Fibroblast of the conjunctiva (primary cell): ENCODE data around the gene MCM8.
"Not testable (repeated sequence)": the region's sequence is repeated elsewhere in the genome, so short reads cannot be mapped to it uniquely, and the experiment has no call there.

ENCODE experiments used
- DNase-seq: peaks from one replicate; pipeline ENCODE4 v3.0.0-alpha.2; 2010; ENCODE audit warnings: low read depth

The MCM8 gene

DNA sequence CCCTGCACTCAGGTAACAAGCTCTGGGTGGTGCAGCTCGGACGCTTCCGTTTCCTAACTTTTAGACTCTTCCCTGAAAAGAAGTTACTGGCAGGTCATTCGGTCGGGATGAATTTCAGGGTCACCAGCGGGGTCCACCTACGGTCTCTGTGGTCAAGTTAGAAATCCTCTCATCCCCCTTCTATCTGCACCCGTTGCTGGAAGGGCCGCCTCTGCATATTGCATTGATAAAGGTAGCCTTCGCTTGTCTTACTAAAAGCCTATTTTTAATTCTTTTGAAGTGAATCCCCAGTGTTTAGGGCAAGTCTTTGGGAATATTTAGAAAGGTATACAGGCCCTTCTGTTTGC is 56.1 kb downstream of the MCM8 start:
- DNase-seq = no peak

DNA sequence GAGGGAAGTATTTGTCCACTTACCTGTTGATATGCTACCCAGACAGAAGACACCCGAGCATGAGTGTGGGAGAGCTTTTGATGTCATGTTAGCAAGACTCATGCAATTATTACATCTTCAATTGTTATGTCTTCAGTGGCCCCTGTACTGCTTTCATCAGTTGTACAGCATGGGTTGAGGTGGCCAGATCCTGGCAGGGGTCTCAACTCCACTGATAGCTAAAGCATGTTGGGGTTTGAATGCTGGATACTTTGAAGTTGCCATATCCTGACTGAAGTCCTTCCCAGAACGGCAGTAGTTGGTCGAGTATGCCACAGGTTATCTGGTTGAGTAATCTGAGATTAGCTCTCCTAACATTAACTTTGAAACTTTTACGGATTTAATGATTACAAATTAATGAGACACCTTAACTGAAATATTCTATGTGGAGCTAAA is 56.7 kb downstream of the MCM8 start:
- DNase-seq = no peak

DNA sequence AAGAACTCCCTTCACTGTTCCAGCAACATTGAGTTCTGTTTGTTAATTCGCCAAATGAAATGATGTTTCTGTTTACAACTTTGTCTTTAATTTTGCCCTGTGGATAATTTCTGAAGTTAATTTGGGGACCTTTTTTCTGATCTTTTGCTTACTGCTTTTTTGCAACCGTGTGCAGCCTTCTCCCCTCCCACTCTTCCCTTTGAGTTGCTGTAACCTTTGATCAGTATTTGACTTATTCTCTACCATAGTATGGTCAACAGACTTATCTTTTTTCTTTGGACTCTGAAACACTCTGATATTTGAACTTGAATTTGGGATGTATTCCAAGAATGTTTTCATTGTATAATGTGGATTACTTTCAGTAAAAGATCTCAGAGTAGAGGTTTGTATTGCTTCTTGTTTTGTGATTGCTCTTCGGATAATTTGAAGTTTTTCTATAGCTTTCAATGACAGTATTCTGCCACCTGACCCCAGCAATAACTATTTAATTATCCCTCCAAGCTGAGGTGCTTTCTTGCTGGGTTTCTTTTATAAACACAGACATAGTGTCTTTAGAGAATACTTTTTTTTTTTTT is 57.2 kb downstream of the MCM8 start:
- DNase-seq = no peak

DNA sequence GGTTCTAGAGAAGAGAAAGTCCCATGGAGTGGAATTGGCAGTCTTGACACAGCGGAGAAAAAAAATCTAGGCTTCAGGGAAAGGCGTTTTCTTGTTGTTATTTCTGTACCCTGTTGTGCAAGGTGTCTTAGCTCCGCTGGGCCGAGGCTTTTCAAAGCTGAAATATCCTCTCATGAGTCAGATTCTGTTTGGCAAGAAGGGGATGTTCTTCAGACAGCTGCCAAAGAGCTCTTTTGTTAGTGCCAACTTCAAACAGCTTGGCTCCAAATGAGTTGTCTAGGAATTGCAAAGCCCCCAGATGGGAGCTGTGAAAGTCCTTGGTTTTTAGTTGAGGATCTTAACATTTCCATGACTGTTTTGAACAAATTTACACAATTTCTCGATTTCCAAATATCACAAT is 57.8 kb downstream of the MCM8 start:
- DNase-seq = peak; percentile 95

DNA sequence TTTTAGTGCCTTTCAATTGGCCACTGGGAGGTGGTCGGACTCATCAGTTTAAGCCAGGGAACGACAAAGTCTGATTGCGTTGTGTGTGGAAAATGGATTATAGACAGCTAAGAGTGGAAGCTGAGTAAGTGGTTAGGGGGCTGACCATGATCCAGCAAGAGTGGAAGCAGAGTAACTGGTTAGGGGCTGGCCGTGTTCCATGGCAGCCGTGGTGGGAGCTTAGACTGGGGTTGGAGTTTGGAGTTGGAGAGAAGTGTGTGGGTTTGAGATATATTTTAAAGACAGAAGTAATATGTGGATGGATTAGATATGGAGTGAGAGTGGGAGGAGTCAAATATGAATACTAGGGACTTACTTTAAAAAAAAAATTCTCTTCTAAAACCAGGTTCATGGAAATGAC is 61.7 kb downstream of the MCM8 start:
- no peak for DNase-seq

DNA sequence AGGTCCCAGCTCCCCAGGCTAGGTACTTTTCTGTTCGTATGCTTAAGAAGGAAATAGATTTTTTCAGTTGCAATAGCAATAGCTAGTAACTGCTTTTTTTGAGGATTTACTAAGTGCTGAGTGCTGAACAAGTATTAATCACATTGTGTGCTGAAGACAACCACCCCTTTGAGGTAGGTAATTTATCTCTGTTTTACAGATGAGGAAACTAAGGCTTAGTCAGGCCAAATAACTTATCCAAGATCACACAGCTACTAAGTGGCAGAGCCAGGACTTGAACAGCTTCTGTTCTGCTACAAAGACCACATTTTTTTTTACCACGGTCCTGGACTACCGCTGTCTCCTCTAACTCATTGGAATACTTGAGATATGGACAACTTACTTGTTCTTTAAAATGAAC is 63.6 kb downstream of the MCM8 start:
- DNase-seq = no peak

DNA sequence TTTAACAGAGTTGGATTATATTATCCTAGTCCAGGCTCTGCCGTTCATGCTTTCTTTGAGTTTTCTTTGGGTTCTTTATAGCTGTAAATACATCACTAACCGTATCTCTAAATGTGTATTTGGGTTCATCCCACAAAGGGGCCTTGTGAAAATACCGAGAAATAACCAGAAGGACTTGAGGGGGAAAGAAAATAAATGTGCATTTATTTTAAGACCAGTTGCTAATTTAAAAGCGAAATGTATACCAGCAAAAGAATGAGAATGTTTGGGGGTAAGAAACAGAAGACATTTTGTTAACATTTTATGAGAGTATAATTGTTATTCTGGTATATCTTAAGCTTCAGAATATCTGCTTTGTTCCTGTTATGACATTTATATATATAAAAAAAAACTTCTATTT is 64.5 kb downstream of the MCM8 start:
- no peak for DNase-seq

DNA sequence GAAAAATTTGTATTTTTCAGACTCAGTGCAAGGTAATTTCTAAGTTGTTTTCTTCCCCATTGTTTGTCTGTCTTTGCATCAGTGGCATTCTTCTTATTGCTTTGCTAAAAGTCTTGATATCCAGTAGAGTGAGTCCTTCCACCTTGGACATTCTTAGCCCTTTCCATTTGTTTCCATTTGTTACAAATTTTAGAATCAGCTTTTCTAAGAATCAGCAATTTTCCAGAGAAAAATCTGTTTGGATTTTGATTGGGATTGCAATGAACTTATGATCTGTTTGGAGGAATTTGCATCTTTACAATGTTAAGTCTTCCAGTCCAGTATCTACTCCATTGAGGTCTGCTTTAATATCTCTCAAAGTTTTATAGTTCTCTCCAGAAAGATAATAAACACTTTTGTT is 67.0 kb downstream of the MCM8 start:
- no peak for DNase-seq

DNA sequence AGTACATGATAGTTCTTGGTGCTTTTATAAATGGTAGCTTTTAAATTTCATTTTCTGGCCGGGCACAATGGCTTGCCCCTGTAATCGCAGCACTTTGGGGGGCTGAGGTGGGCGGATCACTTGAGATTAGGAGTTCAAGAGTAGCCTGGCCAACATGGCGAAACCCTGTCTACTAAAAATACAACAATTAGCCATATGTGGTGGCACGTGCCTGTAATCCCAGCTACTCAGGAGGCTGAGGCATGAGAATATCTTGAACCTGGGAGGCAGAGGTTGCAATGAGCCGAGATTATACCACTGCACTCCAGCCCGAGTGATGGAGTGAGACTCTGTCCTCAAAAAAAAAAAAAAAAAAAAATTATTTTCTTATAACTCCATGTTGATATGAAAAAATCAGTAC is 67.4 kb downstream of the MCM8 start:
- DNase-seq = no peak

DNA sequence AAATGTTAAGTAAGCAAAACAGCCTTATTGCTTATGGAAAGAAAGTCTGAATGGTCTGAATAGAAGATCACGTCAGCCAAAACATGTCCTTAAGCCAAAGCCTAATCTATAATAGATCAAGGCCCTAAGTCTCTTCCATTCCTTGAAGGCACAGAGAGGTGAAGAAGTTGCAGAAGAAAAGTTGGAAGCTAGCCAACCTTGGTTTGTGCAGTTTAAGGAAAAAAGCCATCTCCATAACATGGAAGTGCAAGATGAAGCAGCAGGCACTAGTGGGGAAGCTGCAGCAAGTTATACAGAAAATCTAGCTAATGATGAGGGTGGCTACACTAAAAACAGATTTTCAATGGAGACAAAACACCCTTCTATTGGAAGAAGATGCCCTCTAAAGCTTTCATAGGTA is 74.3 kb downstream of the MCM8 start:
- DNase-seq = no peak

DNA sequence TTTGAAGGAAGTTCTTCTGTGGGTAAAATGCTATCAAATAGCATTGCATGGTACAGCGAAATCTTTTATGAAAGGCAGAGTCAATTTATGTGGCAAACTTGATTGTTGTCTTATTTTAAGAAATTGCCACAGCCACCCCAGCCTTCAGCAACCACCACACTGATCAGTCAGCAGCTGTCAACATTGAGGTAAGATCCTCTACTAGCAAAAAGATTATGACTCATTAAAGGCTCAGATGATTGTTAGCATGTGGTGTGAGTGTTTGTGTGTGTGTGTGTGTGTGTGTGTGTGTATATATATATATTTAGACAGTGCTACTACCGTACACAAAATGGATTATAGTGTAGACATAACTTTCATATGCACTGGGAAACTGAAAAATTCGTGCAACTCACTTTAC is 75.6 kb downstream of the MCM8 start:
- DNase-seq = no peak

DNA sequence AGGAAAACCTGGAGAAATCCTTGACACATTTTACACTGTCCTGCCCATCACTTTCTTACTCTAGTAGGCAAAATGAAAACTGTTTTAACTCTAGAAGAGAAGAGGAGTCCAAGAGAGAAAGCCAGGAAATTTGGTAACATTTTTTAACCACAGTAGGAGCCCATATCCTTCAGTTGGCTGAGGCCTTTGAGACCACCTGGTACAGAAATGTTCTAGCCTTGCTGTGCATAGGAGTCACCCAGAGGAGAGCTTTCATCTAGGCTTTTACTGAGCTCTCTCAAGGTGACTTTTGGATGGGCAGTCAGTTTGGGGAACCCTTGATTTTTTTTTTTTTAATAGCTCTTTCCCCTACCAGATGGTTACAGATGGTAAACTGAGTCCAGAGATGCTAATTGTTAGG is 78.4 kb downstream of the MCM8 start:
- no peak for DNase-seq

DNA sequence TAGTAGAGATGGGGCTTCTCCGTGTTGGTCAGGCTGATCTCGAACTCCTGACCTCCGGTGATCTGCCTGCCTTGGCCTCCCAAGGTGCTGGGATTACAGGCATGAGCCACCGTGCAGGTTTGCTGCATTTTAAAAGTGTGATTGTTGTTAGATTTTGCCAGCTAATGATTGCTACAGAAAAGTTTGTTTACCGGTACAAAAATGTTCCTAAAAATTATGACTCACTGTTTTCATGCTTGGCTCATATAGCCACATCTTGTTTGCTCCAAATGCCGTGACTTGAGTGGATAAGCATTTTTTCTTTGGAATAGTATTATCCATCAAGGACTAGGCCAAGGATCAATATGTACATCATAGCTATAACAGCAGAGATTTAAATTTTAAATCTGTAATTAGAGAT is 79.1 kb downstream of the MCM8 start:
- DNase-seq = no peak

DNA sequence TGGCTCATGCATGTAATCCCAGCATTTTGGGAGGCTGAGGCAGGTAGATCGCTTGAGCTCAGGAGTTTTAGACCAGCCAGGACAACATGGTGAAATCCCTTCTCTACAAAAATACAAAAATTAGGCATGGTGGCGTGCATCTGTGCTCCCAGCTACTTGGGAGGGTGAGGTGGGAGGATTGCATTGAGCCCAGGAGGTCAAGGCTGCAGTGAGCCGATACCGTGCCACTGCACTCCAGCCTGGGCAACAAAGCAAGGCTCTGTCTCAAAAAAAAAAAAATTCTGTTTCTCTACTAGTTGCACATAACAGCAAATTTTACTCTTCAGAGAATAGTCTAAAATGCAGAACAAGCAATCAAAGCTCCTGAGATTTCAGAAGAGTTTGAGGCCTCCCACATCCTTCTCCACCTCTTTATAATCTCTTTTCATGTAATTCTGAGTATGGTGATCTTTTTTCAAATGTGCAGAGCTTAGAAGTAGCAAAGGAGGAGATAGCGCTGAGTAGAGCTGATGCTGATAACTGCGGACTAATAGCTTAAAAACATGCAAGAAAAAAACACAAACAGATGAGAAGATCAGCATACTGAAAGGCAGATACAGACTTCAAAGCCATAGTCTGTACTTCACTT is 80.1 kb downstream of the MCM8 start:
- no peak for DNase-seq

DNA sequence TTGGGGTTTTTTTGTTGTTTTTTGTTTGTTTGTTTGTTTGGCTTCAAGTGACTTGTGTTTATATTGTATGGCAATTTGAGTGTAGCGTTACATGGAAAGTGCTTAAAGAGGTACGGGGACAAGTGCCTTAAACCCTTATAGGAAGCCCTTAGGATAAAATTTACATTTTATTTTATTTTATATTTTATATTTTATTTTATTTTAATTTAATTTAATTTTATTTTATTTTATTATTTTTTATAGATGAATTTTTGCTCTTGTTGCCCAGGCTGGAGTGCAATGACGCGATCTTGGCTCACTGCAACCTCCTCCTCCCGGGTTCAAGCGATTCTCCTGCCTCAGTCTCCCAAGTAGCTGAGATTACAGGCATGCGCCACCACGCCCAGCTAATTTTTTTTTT is 82.5 kb downstream of the MCM8 start:
- not testable (repeated sequence) for DNase-seq

DNA sequence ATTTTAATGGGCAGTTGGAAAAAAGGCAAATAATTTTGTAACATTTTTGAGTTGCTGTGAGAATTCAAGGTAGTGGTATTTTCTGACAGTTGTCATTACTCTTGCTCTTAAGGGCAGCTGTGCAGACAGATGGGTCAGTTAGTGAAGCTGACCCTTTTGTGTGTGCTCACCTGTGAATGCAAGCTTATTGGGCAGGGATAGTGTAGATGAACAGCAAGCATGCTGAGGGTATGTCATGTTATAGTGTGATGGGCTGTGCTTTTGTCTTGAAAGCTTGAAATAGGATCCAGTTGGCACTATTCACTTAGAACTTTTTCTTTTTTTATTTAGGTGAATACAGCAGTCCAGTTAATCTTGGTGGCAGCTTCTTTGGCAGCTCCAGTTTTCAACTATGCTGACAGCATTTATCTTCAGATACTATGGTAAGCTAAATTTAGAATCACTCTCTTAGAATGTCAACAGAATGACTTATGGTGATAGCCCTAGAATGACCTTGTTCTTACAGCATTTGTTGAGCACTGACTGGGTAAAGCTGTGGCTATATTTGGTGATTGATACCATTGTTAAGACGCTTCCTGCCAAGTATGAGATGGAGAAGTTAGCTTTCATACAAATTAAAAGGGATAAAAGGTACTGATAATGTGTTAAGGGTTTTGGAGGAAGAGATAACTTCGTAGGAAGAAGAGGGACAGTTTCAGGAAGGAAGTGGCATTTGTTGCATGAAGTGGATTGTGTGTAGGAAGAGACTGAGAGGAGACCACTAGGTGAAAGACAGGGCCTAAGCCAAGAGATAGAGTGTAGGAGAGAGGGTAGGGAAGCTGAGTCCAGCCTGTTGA is 83.9 kb downstream of the MCM8 start:
- no peak for DNase-seq

DNA sequence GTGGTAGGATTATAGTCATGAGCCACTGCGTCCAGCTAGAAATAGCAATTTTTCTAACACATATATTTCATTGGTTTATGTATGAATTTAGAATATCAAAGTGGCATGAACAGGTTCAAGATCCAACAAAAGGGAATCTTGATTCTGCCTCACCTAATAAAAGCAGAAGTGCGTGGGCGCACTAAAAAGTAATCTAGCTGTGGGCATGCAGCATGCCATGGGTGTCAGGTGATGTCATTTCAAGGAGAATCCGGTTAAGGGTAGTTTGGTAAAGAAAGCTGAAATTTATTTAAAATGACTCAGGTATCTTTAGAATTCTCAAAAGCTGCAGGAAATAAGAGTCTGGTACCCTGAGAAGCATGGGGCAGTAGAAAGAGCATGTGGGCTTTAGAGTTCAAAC is 85.8 kb downstream of the MCM8 start:
- DNase-seq = no peak

DNA sequence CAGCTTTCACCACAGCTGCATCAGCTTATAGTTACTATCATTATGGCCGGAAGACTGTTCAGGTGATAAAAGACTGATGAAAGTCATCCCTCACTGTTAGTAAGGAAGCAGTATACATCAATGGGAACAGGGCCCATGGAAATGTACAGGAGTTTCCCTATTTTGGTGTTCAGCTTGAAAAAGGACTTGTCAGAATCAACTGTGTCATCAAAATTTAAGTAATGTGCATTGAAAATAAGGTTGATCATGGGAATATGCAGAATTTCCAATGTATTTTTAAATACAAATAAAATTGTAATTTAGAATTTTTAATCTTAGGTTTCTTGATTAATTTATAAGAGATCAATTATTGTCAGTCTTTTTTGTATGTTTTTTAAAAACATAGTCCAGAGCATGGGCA is 86.6 kb downstream of the MCM8 start:
- DNase-seq = no peak

DNA sequence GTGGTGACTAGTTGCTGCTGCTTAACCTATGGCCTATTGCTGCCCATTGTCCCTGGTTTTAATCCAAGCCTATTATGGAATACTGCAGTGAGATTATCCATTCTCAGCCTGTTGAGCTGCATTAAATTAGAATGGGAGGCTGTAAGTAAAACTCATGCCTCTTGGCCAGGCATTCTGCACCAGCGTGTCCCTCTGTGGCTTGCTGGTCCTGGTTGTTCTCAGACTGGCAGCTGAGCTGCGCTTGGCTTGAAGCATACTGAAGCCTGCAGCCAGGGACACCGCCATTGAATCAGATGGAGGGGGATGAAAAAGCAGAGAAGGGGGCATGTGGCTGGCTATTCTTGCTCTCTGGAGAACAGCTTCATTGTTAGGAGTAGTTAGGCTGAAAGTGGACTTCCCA is 87.8 kb downstream of the MCM8 start:
- DNase-seq = no peak

DNA sequence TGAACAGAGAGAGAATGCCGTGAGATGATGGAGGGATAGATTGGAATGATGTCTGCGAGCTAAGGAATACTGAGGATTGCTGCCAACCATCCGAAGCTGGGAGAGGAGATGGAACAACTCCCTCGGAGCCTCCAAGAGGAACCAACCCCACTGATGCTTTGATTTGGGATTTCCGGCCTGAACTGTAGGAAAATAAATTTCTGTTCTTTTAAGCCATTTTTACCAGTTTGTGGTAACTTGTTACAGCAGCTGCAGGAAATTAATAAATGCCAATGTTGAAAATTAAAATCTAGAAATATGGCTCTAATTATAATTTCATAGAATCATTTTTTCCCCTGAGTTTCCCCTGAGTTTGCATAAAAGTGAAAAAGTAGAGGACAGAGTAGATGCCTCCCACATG is 89.3 kb downstream of the MCM8 start:
- DNase-seq = no peak

DNA sequence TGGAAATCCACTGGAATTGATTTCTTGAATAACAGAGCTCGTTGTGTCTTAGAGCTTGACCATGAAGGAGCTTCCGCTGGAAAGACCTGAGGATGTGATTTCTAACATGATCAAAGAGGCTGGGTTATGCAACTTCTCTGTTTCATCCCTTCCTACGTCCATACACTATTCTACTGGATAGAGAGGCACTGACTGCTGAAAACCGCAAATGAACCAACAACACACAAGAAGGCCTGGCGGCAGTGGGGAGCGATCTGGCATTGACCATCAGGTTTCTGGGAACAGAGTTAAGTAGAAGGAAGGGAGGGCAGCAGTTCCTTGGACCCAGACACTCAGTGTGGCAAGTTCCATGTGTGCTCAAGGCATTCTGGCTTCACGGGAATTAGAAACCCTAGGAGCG is 90.1 kb downstream of the MCM8 start:
- no peak for DNase-seq

DNA sequence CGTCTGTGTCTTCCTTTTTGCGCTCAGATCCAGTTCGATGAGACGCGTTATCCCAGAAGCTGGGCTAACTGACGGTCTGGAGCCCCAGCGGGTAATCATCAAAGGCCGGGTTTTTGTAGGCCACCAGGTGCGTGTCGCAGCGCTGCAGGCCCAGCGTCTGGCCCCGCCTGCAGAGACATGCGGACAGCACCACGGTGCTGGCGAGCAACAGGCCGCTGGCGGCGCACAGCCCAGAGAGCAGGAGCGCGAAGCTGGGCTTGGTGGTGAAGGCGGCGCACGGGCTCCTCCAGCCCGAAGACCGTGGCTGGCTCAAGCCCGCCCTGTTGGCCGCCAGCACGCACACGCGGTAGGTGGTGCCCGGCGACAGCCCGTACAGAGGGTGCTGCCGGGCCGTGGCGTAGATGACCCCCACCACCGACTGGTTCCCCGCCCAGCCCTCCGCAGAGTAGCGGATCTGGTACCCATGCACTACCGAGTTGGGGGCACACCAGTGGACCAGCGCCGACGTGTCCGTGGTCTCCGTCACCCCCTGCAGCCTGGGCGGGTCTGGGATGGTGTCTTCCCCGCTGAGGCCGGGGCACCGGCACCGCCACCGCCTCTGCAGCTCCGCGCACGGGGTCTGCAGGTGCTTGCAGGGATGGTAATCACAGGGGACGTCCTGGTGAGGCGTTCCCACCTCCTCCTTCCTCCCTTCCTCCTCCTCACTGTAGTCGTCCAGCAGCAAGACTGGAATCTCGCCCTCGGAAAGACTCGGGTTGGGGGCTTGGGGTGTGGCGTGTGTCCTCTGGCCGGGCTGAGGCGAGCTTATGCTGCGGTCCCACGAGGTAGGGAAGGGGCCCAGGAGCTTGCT is 90.7 kb downstream of the MCM8 start:
- DNase-seq = no peak

DNA sequence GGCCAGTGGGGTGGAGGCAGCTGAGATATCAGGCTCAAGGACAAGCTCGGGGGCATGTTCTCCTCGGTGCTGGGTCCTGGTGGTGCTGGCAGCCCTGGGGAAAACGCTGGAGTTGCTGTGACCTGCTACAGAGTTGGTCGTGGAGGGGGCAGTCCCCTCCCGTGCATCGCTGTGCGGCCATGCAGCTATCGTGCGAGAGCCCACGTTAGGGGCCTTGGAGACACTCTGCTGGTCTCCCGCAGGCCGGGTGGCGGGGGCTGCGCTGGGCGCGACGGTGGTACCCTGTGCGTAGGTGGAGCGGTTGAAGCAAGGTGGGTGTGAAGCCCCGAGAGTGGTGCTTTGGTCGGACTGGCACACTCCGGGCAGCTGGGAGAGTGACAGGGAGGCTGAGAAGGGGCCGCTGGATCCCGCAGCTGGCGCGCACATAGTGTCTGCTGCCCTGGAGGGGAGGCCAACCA is 91.4 kb downstream of the MCM8 start:
- no peak for DNase-seq
